EH (cell line): ENCODE results near the gene NEIL1.
"Not testable (repeated sequence)": the region's sequence is repeated elsewhere in the genome, so short reads cannot be mapped to it uniquely, and the experiment has no call there.

Experiments used
- DNase-seq: peaks from one replicate; pipeline ENCODE4 v3.0.0-alpha.2; 2015; ENCODE audit warnings: low read depth

NEIL1 gene

DNA sequence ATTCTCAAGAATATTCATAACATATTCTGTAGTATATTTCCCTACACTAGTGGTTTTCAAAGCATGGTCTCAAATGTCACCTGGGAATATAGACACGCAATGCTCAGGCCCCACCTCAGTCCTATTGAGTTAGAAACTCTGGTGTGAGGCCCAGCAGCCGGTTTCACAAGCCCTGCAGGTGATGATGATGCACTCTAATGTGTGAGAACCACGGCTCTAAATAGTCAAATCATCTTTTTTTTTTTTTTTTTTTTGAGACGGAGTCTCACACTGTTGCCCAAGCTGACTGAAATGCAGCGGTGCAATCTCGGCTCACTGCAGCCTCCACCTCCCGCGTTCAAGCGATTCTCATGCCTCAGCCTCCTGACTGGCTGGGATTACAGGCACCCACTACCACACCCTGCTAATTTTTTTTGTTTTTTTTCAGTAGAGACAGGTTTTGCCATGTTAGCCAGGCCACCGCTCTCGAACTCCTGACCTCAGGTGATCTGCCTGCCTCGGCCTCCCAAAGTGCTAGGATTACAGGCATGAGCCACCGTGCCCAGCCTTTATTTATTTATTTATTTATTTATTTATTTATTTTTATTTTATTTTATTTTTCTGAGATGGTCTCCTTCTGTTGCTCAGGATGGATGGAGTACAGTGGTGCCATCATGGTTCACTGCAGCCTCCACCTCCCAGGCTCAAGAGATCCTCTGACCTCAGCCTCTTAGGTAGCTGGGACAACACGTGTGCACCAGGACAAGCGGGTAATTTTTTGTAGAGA is 13.0 kb upstream of the NEIL1 start:
- DNase-seq: not testable (repeated sequence)

DNA sequence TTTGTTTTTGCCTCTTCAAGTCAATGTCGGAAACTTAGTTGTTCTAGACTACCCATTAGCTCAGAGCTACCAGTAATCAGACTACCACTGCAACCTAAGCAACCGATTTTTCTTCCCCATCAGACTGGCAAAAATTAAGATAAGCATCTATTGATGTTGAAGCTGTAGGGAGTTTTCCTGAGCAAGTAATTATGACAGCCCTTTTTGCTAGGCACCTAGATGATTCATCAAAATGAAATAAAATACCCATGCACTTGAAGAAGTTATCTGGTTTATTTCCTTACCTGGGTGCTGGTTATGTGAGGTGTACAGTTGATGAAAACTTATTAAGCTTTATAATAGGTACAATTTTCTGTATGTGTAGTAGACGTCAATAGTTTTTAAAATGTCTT is 11.5 kb upstream of the NEIL1 start:
- DNase-seq: no peak

DNA sequence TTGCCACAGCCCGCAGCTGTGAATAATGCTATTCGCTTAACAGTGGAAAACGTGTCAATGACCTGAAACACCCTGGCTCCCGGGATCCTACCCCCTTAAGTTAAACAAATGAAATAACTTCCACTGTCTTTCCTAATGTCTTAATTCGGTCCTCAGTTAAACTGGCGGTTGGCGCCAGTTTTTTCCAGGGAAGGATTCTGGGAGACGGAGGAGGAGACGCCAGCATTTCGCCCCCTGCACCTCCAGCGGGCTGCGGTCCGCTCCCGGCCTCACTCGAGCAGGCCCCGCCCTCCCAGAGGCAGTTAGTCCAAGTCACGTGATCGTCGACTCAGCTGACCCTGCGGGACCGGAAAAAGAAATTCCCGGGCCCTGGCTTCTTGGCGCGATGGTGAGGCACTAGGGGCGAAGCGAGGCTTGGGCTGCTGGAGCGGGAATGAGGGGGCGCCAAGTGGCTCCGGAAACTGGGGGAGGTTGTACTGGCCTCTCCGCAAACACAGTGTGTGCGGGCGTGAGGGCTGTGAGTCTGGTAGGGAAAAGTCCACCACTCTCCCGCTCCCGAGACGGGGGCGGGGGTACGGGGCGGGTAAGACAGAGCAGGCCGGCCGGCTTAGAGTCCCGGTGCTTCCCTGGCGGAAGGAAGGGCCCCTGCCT is 11.0 kb upstream of the NEIL1 start, which contains the start of gene COMMD4:
Gene COMMD4 (plus strand): TSS at position 359 of the 651 bp plus-strand sequence. CDS start 27 bp downstream, at position 386.
- peak; percentile 96 for DNase-seq

DNA sequence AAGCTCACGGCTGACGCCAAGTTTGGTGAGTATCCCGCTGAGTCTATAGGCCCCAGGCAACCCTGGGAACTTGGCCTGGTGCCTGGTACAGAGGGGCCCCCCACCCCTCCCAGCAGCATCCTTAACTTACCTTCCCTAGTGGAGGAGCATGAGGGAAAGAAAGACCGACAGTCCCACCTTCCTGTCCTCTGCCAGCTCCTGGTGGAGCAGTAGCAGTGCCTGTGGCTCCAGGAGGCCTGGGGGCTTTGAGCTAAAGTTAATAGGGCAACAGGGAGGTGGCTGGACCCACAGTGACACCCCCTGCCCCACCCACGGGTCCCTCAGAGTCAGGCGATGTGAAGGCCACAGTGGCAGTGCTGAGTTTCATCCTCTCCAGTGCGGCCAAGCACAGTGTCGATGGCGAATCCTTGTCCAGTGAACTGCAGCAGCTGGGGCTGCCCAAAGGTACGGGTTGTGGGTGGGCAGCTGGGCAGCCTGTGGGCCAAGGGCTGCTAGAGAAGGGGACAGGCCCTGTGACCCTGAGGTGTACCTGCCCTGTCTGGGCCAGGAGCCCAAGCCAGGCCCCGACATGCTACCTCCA is 8.1 kb upstream of the NEIL1 start:
- no peak for DNase-seq

DNA sequence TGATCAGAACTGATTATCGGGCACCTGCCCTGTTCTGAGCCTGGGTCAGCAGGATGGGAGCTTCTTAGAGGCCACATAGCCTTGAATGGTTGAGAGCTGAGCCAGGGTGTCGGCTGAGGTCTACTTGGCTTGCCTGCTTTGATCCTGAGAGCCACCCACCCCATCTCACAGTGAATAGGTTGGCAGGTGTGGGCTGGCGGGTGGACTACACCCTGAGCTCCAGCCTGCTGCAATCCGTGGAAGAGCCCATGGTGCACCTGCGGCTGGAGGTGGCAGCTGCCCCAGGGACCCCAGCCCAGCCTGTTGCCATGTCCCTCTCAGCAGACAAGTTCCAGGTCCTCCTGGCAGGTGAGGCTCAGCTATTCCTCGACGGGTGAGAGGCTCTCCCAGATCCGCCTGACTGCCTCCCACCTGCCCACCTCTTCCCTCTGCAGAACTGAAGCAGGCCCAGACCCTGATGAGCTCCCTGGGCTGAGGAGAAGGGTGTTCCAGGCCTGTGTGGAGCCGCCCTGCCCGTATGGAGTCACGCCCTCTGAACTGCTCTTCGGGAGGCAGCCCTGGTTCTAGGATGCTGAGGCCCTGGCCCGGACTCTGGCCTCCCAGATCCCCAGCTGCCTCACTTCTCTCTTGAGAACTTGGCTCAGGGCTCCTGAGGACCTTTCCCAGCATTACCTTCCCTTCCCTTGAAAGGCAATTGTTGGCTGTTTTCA is 7.2 kb upstream of the NEIL1 start:
- no peak for DNase-seq

DNA sequence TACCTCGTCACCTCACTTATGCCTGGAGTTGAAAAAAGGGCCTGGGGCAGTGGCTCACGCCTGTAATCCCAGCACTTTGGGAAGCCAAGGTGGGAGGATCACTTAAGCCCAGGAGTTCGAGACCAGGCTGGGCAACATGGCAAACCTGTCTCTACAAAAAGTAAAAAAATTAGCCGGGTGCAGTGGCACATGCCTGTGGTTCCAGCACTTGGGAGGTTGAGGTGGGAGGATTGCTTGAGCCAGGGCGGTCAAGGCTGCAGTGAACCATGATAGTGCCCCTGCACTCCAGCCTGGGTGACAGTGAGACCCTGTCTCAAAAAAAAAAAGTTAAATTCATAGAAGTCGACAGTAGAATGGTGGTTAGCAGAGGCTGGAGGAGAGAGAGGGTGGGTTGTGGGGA is 4.6 kb upstream of the NEIL1 start:
- DNase-seq: no peak

DNA sequence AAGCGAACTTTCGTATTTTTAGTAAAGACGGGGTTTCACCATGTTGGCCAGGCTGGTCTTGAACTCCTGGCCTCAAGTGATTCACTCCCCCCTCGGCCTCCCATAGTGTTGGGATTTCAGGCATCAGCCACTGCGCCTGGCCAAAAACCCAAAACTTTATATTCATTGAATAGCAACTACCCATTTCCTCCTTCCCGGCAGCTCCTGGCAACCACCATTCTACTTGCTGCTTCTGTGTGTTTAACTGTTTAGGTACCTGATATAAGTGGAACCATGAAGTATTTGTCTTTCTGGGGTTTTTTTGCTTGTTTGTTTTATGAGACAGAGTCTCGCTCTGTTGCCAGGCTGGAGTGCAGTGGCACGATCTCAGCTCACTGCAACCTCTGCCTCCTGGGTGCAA is 2.9 kb upstream of the NEIL1 start:
- DNase-seq: not testable (repeated sequence)

DNA sequence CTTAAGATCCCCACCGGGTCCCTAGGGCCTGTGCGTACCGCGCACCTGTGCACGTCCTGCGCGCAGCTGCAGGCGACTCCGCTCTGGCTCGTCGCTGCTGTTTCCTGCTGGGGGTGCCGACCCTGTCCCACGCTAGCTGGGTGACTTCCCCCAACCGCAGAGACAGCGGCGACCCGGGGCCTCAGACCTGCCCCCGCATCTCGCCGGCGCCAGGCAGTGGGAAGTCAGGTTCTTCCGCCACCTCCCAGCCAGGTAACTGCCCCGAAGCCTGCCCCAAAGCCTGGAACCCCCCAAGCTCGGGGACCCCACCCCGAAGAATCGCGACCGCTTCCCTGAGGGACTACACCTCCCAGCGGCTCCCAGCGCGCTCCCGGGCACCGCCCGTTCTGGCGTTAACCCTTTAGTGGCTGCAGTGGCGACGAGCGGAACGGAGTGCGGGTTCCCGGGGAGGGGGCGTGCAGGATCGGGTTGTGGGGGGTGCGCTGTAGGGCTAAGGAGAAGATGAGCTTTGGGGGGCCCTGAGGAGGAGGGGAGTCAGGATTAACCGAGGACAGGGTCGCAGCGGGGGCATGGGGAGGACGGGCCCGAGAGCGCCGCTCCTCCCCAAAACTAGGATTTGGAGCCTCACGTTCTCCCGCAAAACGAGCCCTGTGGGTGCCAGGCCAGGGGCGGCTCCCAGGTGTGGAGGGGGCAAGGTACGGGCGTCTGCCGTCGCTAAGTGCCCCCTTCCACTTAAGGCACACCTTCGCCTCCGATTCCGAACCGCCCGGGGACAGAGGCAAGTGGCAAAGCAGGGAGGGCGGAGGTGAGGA is 589 bp downstream of the NEIL1 start:
- DNase-seq: peak; percentile 39

DNA sequence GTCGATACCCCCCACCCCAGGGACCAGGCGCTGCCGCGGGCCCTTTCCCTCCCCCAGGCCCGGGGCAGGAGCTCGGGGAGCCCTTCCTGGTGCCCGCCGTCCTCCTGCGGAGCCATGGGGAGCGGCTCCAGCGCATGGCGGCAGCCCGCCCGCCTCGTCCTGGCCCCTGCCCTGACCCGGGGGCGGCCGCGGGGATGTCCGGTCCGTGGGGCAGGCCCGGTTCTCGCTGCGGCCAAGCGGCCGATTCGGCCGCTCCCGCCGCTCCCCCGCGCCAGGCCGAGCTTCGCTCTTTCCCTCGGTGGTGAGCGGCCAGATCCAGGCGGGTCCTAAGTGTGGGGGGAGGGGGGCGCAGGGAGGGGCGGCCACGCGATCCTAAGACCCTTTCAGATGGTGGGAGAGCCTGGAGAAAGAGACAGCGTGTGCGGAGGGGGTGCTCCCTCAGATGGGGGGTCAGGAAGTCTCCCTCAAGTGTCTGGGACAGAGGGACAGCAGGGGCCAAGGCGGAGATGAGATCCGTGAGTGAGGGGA is 1.3 kb downstream of the NEIL1 start:
- peak; percentile 19 for DNase-seq

DNA sequence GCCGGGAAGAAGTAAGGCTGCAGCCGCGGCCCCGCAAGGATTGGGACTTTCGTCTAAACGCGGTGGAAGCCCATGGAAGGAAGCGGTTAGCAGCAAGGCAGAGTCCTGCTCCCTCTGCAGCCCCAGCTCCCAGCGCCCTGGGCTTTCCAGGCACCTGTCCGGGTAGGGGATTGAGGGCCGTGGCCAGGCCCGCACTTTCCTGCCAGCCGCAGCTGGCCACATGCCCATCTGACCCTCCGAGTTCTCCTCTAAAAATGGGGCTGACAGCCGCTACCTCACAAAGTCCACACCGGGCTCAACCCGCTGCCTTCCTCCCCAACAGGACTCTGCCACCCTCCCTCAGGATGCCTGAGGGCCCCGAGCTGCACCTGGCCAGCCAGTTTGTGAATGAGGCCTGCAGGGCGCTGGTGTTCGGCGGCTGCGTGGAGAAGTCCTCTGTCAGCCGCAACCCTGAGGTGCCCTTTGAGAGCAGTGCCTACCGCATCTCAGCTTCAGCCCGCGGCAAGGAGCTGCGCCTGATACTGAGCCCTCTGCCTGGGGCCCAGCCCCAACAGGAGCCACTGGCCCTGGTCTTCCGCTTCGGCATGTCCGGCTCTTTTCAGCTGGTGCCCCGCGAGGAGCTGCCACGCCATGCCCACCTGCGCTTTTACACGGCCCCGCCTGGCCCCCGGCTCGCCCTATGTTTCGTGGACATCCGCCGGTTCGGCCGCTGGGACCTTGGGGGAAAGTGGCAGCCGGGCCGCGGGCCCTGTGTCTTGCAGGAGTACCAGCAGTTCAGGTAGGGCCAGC is 1.9 kb downstream of the NEIL1 start:
- DNase-seq: peak; percentile 31

DNA sequence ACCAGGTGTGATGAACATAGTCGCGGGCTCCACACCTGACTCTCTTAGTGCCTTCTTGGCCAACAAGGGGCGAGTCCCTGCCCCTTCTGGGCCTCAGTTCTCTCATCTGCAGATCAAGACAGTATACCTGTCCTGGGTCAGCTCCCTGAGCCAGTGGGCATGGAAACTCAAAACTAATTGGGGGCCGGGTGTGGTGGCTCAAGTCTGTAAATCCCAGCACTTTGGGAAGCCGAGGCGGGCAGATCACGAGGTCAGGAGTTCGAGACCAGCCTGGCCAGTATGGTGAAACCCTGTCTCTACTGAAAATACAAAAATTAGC is 2.5 kb downstream of the NEIL1 start:
- not testable (repeated sequence) for DNase-seq

DNA sequence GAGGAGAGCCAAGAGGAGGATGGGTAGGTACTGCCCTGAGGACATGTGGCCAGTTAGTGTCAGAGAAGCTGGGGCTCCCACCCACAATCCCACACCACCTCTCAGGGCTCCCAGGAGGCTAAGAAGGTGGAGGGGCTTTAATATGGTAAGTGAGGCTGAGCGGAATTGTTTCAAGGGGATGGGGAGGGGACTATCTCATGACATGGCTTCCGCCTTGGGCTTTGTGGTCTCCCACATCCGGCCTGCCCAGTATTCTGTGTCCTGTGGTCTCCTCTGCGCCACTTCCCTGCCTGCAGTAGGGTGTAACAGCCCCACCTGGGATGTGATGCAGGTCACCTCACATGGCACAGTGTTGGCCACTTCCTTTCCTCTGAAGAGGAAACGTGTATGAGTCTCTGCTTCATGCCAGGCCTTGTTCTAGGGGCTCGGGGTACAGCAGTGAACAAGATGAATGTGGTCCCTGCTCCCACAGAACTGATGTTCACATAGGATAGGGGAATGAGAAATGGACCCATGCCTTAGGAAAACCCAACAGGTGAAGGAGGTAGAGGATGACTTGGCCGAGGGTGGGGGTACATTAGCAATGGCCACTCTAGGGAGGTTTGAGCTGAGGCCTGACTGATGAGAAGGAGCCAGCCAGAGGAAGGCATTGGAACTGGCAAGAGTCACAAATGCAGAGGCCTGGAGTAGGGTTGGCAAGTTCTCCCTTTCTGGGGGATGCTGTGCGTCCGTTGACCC is 3.2 kb downstream of the NEIL1 start:
- no peak for DNase-seq

DNA sequence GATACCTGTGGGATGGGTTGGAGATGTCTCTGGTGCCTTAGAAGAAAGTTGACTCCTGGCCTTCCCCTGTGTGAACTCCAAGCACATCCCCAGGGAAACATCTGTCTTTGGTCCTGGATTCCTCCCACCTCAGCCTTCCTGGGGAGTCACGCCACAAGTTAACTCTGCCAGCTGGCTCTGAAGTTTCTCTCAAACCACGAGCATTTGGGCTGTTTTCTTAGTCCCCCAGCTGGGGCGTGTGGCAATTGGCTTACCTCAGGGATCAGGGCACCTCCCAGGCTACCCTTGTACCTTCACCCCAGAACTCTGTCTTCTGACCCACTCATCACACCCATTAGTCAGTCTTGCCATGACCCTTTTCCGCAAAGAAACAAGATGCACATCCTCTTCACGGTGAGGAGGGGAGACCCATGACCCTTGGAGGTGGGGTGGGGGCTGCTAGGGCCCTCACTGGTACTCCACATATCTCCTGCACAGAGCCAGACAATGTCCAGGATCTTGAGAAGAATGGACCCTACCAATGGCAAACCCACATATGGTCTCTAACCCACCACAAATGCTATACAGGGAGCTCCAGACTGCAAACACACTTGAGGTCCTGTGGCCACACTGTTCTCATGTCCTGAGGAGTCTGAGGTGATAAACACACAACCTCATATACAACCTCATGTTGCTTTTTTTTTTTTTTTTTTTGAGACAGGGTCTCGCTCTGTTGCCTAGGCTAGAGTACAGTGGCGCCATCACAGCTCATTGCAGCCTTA is 3.9 kb downstream of the NEIL1 start:
- no peak for DNase-seq

DNA sequence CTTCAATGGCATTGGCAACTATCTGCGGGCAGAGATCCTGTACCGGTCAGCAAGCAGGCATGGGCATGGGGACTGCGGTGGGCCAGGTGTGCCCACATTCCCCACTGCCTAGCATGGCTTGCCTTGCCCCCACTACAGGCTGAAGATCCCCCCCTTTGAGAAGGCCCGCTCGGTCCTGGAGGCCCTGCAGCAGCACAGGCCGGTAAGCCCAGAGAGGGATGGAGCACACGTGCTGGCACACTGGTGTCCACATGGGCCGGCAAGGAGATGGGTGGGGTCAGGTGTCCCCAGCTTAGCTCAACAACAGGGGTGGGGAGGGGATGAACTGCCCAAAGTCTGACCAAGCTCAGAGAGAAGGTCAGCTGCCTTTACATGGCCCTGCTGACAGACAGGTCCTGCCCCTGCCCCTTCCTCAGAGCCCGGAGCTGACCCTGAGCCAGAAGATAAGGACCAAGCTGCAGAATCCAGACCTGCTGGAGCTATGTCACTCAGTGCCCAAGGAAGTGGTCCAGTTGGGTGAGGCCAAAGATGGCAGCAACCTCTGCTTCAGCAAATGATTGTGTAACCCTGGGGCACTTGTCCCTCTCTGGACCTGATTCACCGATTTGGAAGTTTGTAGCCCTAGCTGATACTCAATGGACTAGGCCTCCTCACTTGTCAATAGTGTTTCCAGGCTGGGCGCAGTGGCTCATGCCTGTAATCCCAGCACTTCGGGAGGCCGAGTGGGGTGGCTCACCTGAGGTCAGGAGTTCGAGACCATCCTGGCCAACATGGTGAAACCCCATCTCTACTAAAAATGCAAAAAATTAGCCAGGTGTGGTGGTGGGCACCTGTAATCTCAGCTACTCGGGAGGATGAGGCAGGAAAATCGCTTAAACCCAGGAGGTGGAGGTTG is 5.6 kb downstream of the NEIL1 start:
- no peak for DNase-seq

DNA sequence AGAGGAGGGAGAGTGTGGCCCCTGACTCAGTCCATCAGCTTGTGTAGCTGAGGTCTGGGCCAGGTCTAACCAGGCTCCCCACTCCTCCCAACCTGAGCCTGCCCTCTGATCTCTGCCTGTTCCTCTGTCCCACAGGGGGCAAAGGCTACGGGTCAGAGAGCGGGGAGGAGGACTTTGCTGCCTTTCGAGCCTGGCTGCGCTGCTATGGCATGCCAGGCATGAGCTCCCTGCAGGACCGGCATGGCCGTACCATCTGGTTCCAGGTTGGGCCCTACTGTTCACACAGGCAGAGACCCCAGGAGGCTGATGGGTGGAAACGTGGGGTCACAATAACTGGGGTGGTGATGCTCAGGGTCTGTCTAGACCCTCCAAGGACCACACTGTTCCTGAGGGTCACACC is 6.8 kb downstream of the NEIL1 start:
- DNase-seq: no peak

DNA sequence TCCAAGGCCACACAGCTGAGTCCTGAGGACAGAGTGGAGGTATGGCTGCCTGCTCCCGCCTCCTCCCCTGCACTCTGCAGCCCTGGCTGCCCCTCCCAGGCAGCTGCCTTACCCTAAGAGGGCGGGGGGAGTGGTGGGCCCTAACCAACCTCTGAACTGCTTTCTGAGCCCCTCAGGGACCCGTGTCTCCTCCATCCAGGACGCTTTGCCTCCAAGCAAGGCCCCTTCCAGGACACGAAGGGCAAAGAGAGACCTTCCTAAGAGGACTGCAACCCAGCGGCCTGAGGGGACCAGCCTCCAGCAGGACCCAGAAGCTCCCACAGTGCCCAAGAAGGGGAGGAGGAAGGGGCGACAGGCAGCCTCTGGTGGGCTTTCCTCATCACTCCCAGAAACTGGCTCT is 7.6 kb downstream of the NEIL1 start:
- no peak for DNase-seq

DNA sequence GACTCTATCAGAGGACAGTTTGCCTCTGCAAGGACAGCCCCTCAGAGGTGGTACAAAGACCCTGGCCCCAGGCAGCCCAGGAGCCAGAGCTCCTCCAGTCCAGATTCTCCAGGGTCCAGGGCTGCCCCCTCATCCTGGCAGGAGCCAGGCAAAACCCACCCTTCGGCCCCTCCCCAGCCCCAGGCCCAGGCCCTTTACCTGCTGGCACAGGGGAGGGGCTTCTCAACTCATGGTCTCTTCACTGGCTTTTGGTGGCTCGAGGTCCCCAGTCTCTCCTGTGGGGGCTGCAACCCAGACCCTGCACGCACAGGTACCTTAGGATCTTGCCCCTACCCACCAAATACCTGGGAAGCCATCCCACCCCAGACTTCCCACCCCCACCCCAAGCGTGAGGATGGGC is 8.5 kb downstream of the NEIL1 start:
- no peak for DNase-seq

DNA sequence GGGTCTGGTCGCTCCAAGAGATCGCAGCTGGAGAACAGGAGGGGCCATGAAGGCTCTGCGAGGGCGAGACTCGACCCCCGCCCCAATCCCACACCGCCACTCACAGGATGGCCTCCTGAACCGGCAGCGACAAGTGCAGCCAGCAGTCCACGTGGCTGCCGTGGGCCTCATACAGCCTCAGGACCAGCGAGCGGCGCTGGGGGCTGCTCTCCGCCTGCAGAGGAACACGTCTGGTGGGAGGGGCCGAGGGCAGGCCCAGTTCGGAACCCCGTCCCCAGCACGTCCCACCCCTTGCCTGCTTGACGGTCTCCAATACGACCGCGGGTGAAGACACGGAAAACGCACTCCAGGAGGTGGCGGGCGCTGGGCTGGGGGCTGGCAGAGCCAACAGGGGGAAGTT is 9.2 kb downstream of the NEIL1 start:
- DNase-seq: no peak
